Measurements from ENCODE around the gene PAPPA. TPM values are rescaled to one million over a fixed set of nuclear protein-coding genes. Genes with fewer than 3 reads are reported as not detected.

PAPPA gene
- total RNA-seq, 1 donor from 2014 or later: 0.15 TPM

DNA sequence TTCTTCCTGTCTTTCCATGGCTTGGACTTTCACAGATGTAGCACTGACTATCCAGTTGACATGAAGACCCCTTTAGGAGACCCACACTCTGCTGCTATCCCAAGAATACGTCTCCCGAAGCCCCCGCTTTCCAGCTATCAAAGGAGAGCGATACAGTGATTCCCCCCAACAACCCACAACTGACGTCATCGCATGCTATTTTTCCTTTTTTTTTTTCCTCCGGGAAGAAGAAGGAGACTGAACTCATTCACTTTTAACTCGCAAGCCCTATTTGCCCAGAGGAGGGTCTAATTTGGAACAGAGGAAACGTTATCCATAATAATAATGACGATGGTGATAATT is 2.1 kb downstream of the PAPPA start:
- peak; percentile 15 for DNase-seq (ENCODE audit: low spot score)
- Histone ChIP-seq H3K9ac (no peak overlapping the region), H3K36me3 (no peaks in the 10 kb centered on the region), H3K9me3 (ENCODE audit: low read depth) (no peaks in the 10 kb centered on the region), H2AFZ (replicated peaks) (no peak overlapping the region), H3K27ac (no peak overlapping the region), H3K4me3 (peak overlapping the region; percentile 60), H3F3A (ENCODE audit: low read depth) (peaks cover 44% of the 10 kb centered on the region), H4K20me1 (ENCODE audit: low read depth) (peaks cover 34% of the 10 kb centered on the region), H3K4me2 (peak overlapping the region; percentile 86), H3K79me2 (ENCODE audit: low read depth) (no peaks in the 10 kb centered on the region), H3K27me3 (peaks cover 79% of the 10 kb centered on the region), H3K4me1 (peaks cover 40% of the 10 kb centered on the region)
- peak overlapping the region; percentile 90 for H3K4me3 Mint-ChIP-seq
- TF ChIP-seq EZH2phosphoT487 (IDR thresholded peaks at IDR 0.05): no peak
- no peak for TF ChIP-seq EZH2 (IDR thresholded peaks at IDR 0.05)
- TF ChIP-seq, protein P1, sequence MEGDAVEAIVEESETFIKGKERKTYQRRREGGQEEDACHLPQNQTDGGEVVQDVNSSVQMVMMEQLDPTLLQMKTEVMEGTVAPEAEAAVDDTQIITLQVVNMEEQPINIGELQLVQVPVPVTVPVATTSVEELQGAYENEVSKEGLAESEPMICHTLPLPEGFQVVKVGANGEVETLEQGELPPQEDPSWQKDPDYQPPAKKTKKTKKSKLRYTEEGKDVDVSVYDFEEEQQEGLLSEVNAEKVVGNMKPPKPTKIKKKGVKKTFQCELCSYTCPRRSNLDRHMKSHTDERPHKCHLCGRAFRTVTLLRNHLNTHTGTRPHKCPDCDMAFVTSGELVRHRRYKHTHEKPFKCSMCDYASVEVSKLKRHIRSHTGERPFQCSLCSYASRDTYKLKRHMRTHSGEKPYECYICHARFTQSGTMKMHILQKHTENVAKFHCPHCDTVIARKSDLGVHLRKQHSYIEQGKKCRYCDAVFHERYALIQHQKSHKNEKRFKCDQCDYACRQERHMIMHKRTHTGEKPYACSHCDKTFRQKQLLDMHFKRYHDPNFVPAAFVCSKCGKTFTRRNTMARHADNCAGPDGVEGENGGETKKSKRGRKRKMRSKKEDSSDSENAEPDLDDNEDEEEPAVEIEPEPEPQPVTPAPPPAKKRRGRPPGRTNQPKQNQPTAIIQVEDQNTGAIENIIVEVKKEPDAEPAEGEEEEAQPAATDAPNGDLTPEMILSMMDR (IDR thresholded peaks at IDR 0.05): no peak
- peaks cover 48% of the 10 kb centered on the region for H3K4me1 Mint-ChIP-seq
- H3K27ac Mint-ChIP-seq: no peak overlapping the region
- no peaks in the 10 kb centered on the region for H3K9me3 Mint-ChIP-seq
- H3K36me3 Mint-ChIP-seq: peaks cover 2% of the 10 kb centered on the region
- peaks cover 23% of the 10 kb centered on the region for H3K27me3 Mint-ChIP-seq (ENCODE audit: insufficient read depth, low read depth)

DNA sequence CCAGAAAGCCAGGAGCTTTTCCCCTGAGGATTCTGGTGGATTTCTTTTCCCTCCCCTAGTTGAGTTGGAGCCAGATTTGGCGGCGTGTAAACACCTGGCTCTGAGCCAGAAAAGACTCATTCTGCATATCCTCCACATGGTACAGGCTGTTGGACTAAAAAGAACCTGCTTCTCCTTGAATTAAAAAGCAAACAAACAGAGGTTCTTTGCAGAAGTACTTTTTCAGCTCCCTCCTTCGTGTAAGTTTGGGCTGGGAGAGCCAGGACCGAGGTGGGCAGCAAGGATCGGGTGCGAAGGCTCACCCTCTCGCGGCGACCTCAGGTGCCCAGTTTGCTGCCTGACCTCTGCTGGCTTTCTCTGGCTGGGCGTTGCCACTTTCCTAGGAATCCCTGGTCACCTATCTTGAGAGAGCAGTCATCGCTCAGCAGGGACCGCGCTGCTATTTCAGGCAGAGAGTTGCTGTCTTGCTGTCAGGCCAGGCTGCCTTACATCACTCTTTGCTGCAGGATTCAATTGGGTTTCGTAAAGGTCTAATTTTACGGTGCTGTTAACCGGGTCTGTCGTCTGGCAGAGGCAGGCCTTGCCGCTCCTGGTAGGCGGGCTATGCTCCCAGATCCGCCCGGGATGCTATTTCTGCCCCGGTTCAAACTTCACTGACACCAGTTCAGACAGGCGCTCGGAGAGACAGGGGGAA is 3.2 kb downstream of the PAPPA start:
- peaks cover 86% of the 10 kb centered on the region for H3K27me3 ChIP-seq
- H3K36me3 Mint-ChIP-seq: peaks cover 2% of the 10 kb centered on the region
- H2AFZ ChIP-seq (replicated peaks): no peak overlapping the region
- peak overlapping the region; percentile 7 for H3K4me3 ChIP-seq
- peaks cover 24% of the 10 kb centered on the region for H3K27me3 Mint-ChIP-seq (ENCODE audit: insufficient read depth, low read depth)
- H3K9me3 ChIP-seq (ENCODE audit: low read depth): no peaks in the 10 kb centered on the region
- peak overlapping the region; percentile 84 for H3K4me3 Mint-ChIP-seq
- no peaks in the 10 kb centered on the region for H3K36me3 ChIP-seq
- peaks cover 34% of the 10 kb centered on the region for H4K20me1 ChIP-seq (ENCODE audit: low read depth)
- H3K4me2 ChIP-seq: peak overlapping the region; percentile 78
- TF ChIP-seq EZH2 (IDR thresholded peaks at IDR 0.05) (no peak), EZH2phosphoT487 (IDR thresholded peaks at IDR 0.05) (peak; percentile 47)
- H3K9me3 Mint-ChIP-seq: no peaks in the 10 kb centered on the region
- peaks cover 44% of the 10 kb centered on the region for H3F3A ChIP-seq (ENCODE audit: low read depth)
- H3K4me1 Mint-ChIP-seq: peaks cover 57% of the 10 kb centered on the region
- no peak overlapping the region for H3K9ac ChIP-seq
- H3K4me1 ChIP-seq: peaks cover 40% of the 10 kb centered on the region
- DNase-seq (ENCODE audit: low spot score): peak; percentile 67
- H3K27ac Mint-ChIP-seq: peak overlapping the region; percentile 47
- H3K79me2 ChIP-seq (ENCODE audit: low read depth): no peaks in the 10 kb centered on the region
- no peak overlapping the region for H3K27ac ChIP-seq

DNA sequence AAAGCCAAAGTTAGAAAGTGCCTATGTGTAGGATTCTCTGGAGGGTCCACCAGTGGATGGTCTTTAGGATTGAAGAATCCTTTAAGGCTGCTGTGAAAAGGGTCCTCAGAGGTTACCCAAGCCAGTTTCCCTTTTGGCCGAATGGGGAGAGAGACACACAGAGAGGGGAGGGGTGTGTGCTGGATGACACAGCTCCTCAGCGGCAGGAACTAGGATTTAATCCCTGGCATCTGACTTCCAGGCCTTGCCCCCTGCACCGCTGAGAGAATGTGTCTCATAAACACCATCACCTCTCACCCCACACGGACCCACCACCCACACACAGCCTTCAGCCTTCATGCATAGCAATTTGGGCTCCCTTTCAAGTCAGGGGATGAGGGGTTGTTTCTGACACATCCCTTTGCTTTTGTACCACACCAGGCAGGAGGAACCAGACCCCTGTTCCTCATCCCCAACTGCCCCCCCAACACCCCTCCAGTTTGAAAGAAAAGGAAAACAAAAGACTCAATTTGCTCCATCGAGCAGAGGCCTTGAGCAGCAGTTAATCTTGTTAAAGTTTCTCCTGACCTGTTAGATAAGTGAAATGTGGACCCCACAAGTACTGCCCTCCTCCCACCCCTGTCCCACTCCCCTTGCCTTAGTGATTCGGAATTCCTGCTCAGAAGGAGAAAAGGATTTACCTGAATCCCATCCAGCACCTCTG is 4.0 kb downstream of the PAPPA start:
- H3K27ac Mint-ChIP-seq: no peak overlapping the region
- H3K27ac ChIP-seq: no peak overlapping the region
- H3K9me3 Mint-ChIP-seq: no peaks in the 10 kb centered on the region
- H3K4me1 Mint-ChIP-seq: peaks cover 55% of the 10 kb centered on the region
- peaks cover 88% of the 10 kb centered on the region for H3K27me3 ChIP-seq
- peak overlapping the region; percentile 84 for H3K4me3 Mint-ChIP-seq
- H3K4me2 ChIP-seq: peak overlapping the region; percentile 78
- no peaks in the 10 kb centered on the region for H3K36me3 ChIP-seq
- H3F3A ChIP-seq (ENCODE audit: low read depth): peaks cover 44% of the 10 kb centered on the region
- peaks cover 24% of the 10 kb centered on the region for H3K27me3 Mint-ChIP-seq (ENCODE audit: insufficient read depth, low read depth)
- no peaks in the 10 kb centered on the region for H3K9me3 ChIP-seq (ENCODE audit: low read depth)
- H2AFZ ChIP-seq (replicated peaks): no peak overlapping the region
- no peaks in the 10 kb centered on the region for H3K79me2 ChIP-seq (ENCODE audit: low read depth)
- DNase-seq (ENCODE audit: low spot score): peak; percentile 81
- TF ChIP-seq, protein P1 (IDR thresholded peaks at IDR 0.05): no peak
- TF ChIP-seq EZH2phosphoT487 (IDR thresholded peaks at IDR 0.05): no peak
- TF ChIP-seq EZH2 (IDR thresholded peaks at IDR 0.05): no peak
- H4K20me1 ChIP-seq (ENCODE audit: low read depth): peaks cover 34% of the 10 kb centered on the region
- H3K9ac ChIP-seq: no peak overlapping the region
- H3K4me1 ChIP-seq: peaks cover 38% of the 10 kb centered on the region
- H3K36me3 Mint-ChIP-seq: peaks cover 2% of the 10 kb centered on the region
- peak overlapping the region; percentile 7 for H3K4me3 ChIP-seq

Measured in neural progenitor cell (in vitro differentiated cells).